ENCODE data around the gene ELMO3. TPM values are rescaled to one million over a fixed set of nuclear protein-coding genes. Genes with fewer than 3 reads are reported as not detected.

The ELMO3 gene
- total RNA-seq, 1 experiment from 2014 or later: 2.0 TPM

GRCh38 chr16:67158637-67159600 is 40.0 kb upstream of the ELMO3 start:
- ChIA-PET CTCF (no interaction called here), POLR2A (no interaction called here)
- Histone ChIP-seq H3K4me3 (ENCODE audit: low read depth in 2 of 2, low read length in 2 of 2) (peak overlapping the region; percentile 71 to 80), H3K27ac (ENCODE audit: low read length) (peak overlapping the region; percentile 65), H3K9me3 (ENCODE audit: control insufficient read depth, insufficient read depth, low read depth, low read length) (no peaks in the 10 kb centered on the region), H3K27me3 (ENCODE audit: control insufficient read depth, insufficient read depth, low read length) (no peaks in the 10 kb centered on the region), H3K4me1 (ENCODE audit: control insufficient read depth, insufficient read depth, low read length) (peaks cover 3% of the 10 kb centered on the region; the same call in 1 of the 2 replicates), H3K36me3 (ENCODE audit: control insufficient read depth, insufficient read depth, low read length) (no peaks in the 10 kb centered on the region)
- no TSS peak for BruUV-seq (replicated peaks)
- no peak for DNase-seq (ENCODE audit: low read depth, low spot score)
- ATAC-seq: peak; percentile 43
- no peak for TF ChIP-seq TCF7L2 (IDR thresholded peaks at IDR 0.05; ENCODE audit: low read depth, low read length)
- no peak for TF ChIP-seq SIN3A (IDR thresholded peaks at IDR 0.05; ENCODE audit: borderline replicate concordance, insufficient read depth, low read depth, low read length)
- no peak for TF ChIP-seq POLR2AphosphoS5 (IDR thresholded peaks at IDR 0.05; ENCODE audit: low read depth, low read length)
- no peak for TF ChIP-seq CTCF (IDR thresholded peaks at IDR 0.05)
- TF ChIP-seq REST (IDR thresholded peaks at IDR 0.05; ENCODE audit: insufficient read depth in 1 of 2, low read depth in 2 of 2, low read length in 1 of 2): no peak
- in situ Hi-C loops (cut with HindIII; ENCODE audit: low pct_unique_long_range_greater_than_20kb, low sequenced_read_pairs) (no loop called here), intact Hi-C loops (cut with micrococcal nuclease; ENCODE audit: unreplicated experiment) (loop anchor here (10.0 kb wide), 2 partner anchors 144 to 184 kb away; no protein-coding TSS in a partner anchor)

- Histone ChIP-seq H3K4me3 (ENCODE audit: low read depth in 2 of 2, low read length in 2 of 2) (peak overlapping the region; percentile 71 to 80), H3K36me3 (ENCODE audit: control insufficient read depth, insufficient read depth, low read length) (no peaks in the 10 kb centered on the region), H3K9me3 (ENCODE audit: control insufficient read depth, insufficient read depth, low read depth, low read length) (no peaks in the 10 kb centered on the region), H3K27me3 (ENCODE audit: control insufficient read depth, insufficient read depth, low read length) (no peaks in the 10 kb centered on the region), H3K4me1 (ENCODE audit: control insufficient read depth, insufficient read depth, low read length) (no peaks in the 10 kb centered on the region), H3K27ac (ENCODE audit: low read length) (peak overlapping the region; percentile 55; the same call in 1 of the 2 replicates)
- BruUV-seq (replicated peaks): no TSS peak
- intact Hi-C loops (cut with micrococcal nuclease; ENCODE audit: unreplicated experiment): no loop called here
- TF ChIP-seq CTCF (IDR thresholded peaks at IDR 0.05) (no peak), SIN3A (IDR thresholded peaks at IDR 0.05; ENCODE audit: borderline replicate concordance, insufficient read depth, low read depth, low read length) (no peak), POLR2AphosphoS5 (IDR thresholded peaks at IDR 0.05; ENCODE audit: low read depth, low read length) (no peak), TCF7L2 (IDR thresholded peaks at IDR 0.05; ENCODE audit: low read depth, low read length) (no peak), REST (IDR thresholded peaks at IDR 0.05; ENCODE audit: insufficient read depth in 1 of 2, low read depth in 2 of 2, low read length in 1 of 2) (no peak)
- ChIA-PET CTCF (no interaction called here), POLR2A (no interaction called here)
- no peak for ATAC-seq
- in situ Hi-C loops (cut with HindIII; ENCODE audit: low pct_unique_long_range_greater_than_20kb, low sequenced_read_pairs): no loop called here
- no peak for DNase-seq (ENCODE audit: low read depth, low spot score)
Measured at GRCh38 chr16:67161595-67162058, 37.3 kb upstream of the ELMO3 start.
